ENCODE results near the gene GADD45A.
"Not testable (repeated sequence)": the region's sequence is repeated elsewhere in the genome, so short reads cannot be mapped to it uniquely, and the experiment has no call there.

GADD45A gene

GRCh38 chr1:67721650-67722291 is 36.8 kb downstream of the GADD45A start:
- no peak for DNase-seq (ENCODE audit: low read depth)

GRCh38 chr1:67722292-67722944 is 37.4 kb downstream of the GADD45A start:
- peak; percentile 62 for DNase-seq (ENCODE audit: low read depth)

- DNase-seq (ENCODE audit: low read depth): no peak
These were observed 38.1 kb downstream of the GADD45A start for GRCh38 chr1:67723126-67723525.

GRCh38 chr1:67723620-67724019 is 38.6 kb downstream of the GADD45A start:
- peak; percentile 73 for DNase-seq (ENCODE audit: low read depth)

- DNase-seq (ENCODE audit: low read depth): peak; percentile 95
These were observed 40.0 kb downstream of the GADD45A start for GRCh38 chr1:67724928-67725560.

- DNase-seq (ENCODE audit: low read depth): peak; percentile 72
These were observed 41.2 kb downstream of the GADD45A start for GRCh38 chr1:67726224-67726623.

GRCh38 chr1:67729872-67730271 is 44.9 kb downstream of the GADD45A start:
- no peak for DNase-seq (ENCODE audit: low read depth)

- not testable (repeated sequence) for DNase-seq (ENCODE audit: low read depth)
These were observed 45.3 kb downstream of the GADD45A start for GRCh38 chr1:67730312-67730711.

- no peak for DNase-seq (ENCODE audit: low read depth)
These were observed 46.3 kb downstream of the GADD45A start for GRCh38 chr1:67731322-67731721.

- peak; percentile 85 for DNase-seq (ENCODE audit: low read depth)
These were observed 47.8 kb downstream of the GADD45A start for GRCh38 chr1:67732750-67733151.

GRCh38 chr1:67733681-67734322 is 48.8 kb downstream of the GADD45A start:
- no peak for DNase-seq (ENCODE audit: low read depth)

- no peak for DNase-seq (ENCODE audit: low read depth)
These were observed 49.3 kb downstream of the GADD45A start for GRCh38 chr1:67734323-67734690.

- DNase-seq (ENCODE audit: low read depth): peak; percentile 50
These were observed 50.2 kb downstream of the GADD45A start for GRCh38 chr1:67735206-67735605.

- peak; percentile 98 for DNase-seq (ENCODE audit: low read depth)
These were observed 51.0 kb downstream of the GADD45A start for GRCh38 chr1:67735806-67736627.

GRCh38 chr1:67736750-67737149 is 51.7 kb downstream of the GADD45A start:
- DNase-seq (ENCODE audit: low read depth): no peak

- DNase-seq (ENCODE audit: low read depth): no peak
These were observed 52.9 kb downstream of the GADD45A start for GRCh38 chr1:67737875-67738274.

Data from EH (cell line).